ENCODE measurements around the gene GDF10. TPM values are rescaled to one million over a fixed set of nuclear protein-coding genes. Genes with fewer than 3 reads are reported as not detected.

GDF10 gene
- total and polyA plus RNA-seq, 8 donors, result 0.31 to 2.6 (median 0.90) TPM; not detected in 5

GRCh38 chr10:47349516-47349915, 49.5 kb downstream of the GDF10 start:
- DNase-seq, result no peak
- H3K4me1 ChIP-seq, result no peaks in the 10 kb centered on the region
- TF ChIP-seq POLR2AphosphoS5 (IDR thresholded peaks at IDR 0.05) (no peak), POLR2A (IDR thresholded peaks at IDR 0.05) (no peak), EP300 (IDR thresholded peaks at IDR 0.05) (no peak), CTCF (IDR thresholded peaks at IDR 0.05) (no peak)
- H3K4me3 ChIP-seq, result no peak overlapping the region
- no peak overlapping the region for H3K27ac ChIP-seq
- no peaks in the 10 kb centered on the region for H3K36me3 ChIP-seq
- H3K9me3 ChIP-seq, result no peaks in the 10 kb centered on the region
- intact Hi-C loops (cut with DNase I; ENCODE audit: low total_unique reads), result no loop called here
- H3K27me3 ChIP-seq, result no peaks in the 10 kb centered on the region
- 91 to 95% (median 94%) methylated on average over 17 to 22 of the region's 22 CpGs for WGBS, 5 donors

- Histone ChIP-seq H3K27ac (no peak overlapping the region), H3K4me1 (no peaks in the 10 kb centered on the region), H3K4me3 (no peak overlapping the region), H3K27me3 (no peaks in the 10 kb centered on the region), H3K9me3 (no peaks in the 10 kb centered on the region), H3K36me3 (no peaks in the 10 kb centered on the region)
- WGBS, 5 donors, result 92 to 96% (median 96%) methylated on average over 31 of the region's 31 CpGs
- intact Hi-C loops (cut with DNase I; ENCODE audit: low total_unique reads), result no loop called here
- DNase-seq, result no peak
- TF ChIP-seq EP300 (IDR thresholded peaks at IDR 0.05) (no peak), POLR2AphosphoS5 (IDR thresholded peaks at IDR 0.05) (no peak), POLR2A (IDR thresholded peaks at IDR 0.05) (no peak), CTCF (IDR thresholded peaks at IDR 0.05) (no peak)
These were observed 50.0 kb downstream of the GDF10 start for GRCh38 chr10:47349941-47350371.

- TF ChIP-seq CTCF (IDR thresholded peaks at IDR 0.05), result no peak
- no peak for TF ChIP-seq EP300 (IDR thresholded peaks at IDR 0.05)
- TF ChIP-seq POLR2A (IDR thresholded peaks at IDR 0.05), result no peak
- TF ChIP-seq POLR2AphosphoS5 (IDR thresholded peaks at IDR 0.05), result no peak
- H3K27me3 ChIP-seq, result no peaks in the 10 kb centered on the region
These were observed 51.0 kb downstream of the GDF10 start for GRCh38 chr10:47350671-47351640.

GRCh38 chr10:47351899-47352815, 52.2 kb downstream of the GDF10 start:
- no peak for DNase-seq
- Histone ChIP-seq H3K27ac (no peak overlapping the region), H3K4me3 (no peak overlapping the region), H3K27me3 (no peaks in the 10 kb centered on the region), H3K4me1 (no peaks in the 10 kb centered on the region), H3K9me3 (no peaks in the 10 kb centered on the region), H3K36me3 (no peaks in the 10 kb centered on the region)
- WGBS, 5 donors, result 74 to 80% (median 76%) methylated on average over 13 to 14 of the region's 14 CpGs
- intact Hi-C loops (cut with DNase I; ENCODE audit: low total_unique reads), result no loop called here
- TF ChIP-seq EP300 (IDR thresholded peaks at IDR 0.05) (no peak), POLR2AphosphoS5 (IDR thresholded peaks at IDR 0.05) (no peak), POLR2A (IDR thresholded peaks at IDR 0.05) (no peak), CTCF (IDR thresholded peaks at IDR 0.05) (no peak)

More at GRCh38 chr10:47350671-47351640, 51.0 kb downstream of the GDF10 start:
- WGBS, 5 donors, result 90 to 95% (median 93%) methylated on average over 28 to 39 of the region's 39 CpGs
- no peak overlapping the region for H3K27ac ChIP-seq
- no peaks in the 10 kb centered on the region for H3K4me1 ChIP-seq
- H3K4me3 ChIP-seq, result no peak overlapping the region
- no peaks in the 10 kb centered on the region for H3K9me3 ChIP-seq
- no peaks in the 10 kb centered on the region for H3K36me3 ChIP-seq
- no peak for DNase-seq
- intact Hi-C loops (cut with DNase I; ENCODE audit: low total_unique reads), result no loop called here
